H1 (cell line): ENCODE data around the gene FRMD4B. TPM values are rescaled to one million over a fixed set of nuclear protein-coding genes. Genes with fewer than 3 reads are reported as not detected.

Source experiments
- CTCF ChIA-PET: fragments of 300-600 bp; sonication (Branson Sonifier 250); formaldehyde crosslinking; loops from one replicate; lab custom pipeline; 2021; ENCODE audit not compliant: partially characterized antibody; lab: Charles Lee
- POLR2A ChIA-PET: fragments of 300-600 bp; sonication (Branson Sonifier 250); formaldehyde crosslinking; loops from one replicate; lab custom pipeline; 2021; ENCODE audit warnings: inconsistent platforms; ENCODE audit not compliant: partially characterized antibody; lab: Charles Lee
- DNase-seq, 2 experiments: peaks; one replicate each; pipeline versions ENCODE4 v3.0.0 to v3.0.0-alpha.2; 2010 to 2022; ENCODE audit warnings: low spot score in 2 of 2, low read depth in 1 of 2, mixed read lengths in 1 of 2
- FAIRE-seq: peaks from 2 replicates; lab custom pipeline; 2011; peaks lifted over from hg19 to GRCh38; lab: Jason Lieb, UNC
- H2AFZ ChIP-seq: 2 replicates; pipeline ENCODE4 v1.8.1; 2012; ENCODE audit warnings: low read length, inconsistent platforms
- H2AK5ac ChIP-seq: 2 replicates; pipeline ENCODE4 v1.6.1; 2013; ENCODE audit warnings: low read depth, low read length
- H2BK120ac ChIP-seq: replicated peaks from 2 replicates; pipeline ENCODE3; 2013; ENCODE audit warnings: low read depth, low read length, inconsistent platforms
- H2BK12ac ChIP-seq: 2 replicates; pipeline ENCODE4 v1.6.1; 2013; ENCODE audit warnings: low read depth, low read length
- H2BK15ac ChIP-seq: 2 replicates; pipeline ENCODE4 v1.6.1; 2013; ENCODE audit warnings: low read length
- H2BK20ac ChIP-seq: 2 replicates; pipeline ENCODE4 v1.6.1; 2013; ENCODE audit warnings: low read length
- H2BK5ac ChIP-seq: 2 replicates; pipeline ENCODE4 v1.6.1; 2013; ENCODE audit warnings: low read depth, low read length
- H3K14ac ChIP-seq: 2 replicates; pipeline ENCODE4 v1.6.1; 2013; ENCODE audit warnings: inconsistent platforms; ENCODE audit not compliant: insufficient read length
- H3K18ac ChIP-seq: 2 replicates; pipeline ENCODE4 v1.6.1; 2013; ENCODE audit warnings: low read length; ENCODE audit errors: extremely low read depth
- H3K23ac ChIP-seq: 2 replicates; pipeline ENCODE4 v1.6.1; 2013; ENCODE audit warnings: inconsistent platforms; ENCODE audit not compliant: insufficient read length
- H3K23me2 ChIP-seq: 2 replicates; pipeline ENCODE4 v1.6.1; 2013; ENCODE audit warnings: low read depth, low read length
- H3K27ac ChIP-seq: 2 replicates; pipeline ENCODE4 v1.6.1; 2011; ENCODE audit warnings: low read depth, low read length, inconsistent platforms
- H3K27me3 ChIP-seq, 4 experiments: replicated peaks in 1 of 4; 1 replicate in 1 of 4; 2 replicates in 3 of 4; pipeline versions ENCODE4 v1.6.1 to v1.8.1; 2011 to 2013; ENCODE audit warnings: low read length in 3 of 4, mild to moderate bottlenecking in 3 of 4, inconsistent platforms in 2 of 4, mixed read lengths in 2 of 4, moderate library complexity in 1 of 4; ENCODE audit not compliant: control insufficient read depth in 3 of 4, insufficient read depth in 3 of 4; ENCODE audit errors: extremely low read depth in 1 of 4
- H3K36me3 ChIP-seq, 4 experiments: 2 replicates each; pipeline versions ENCODE4 v1.6.1 to v1.8.1; 2011 to 2013; ENCODE audit warnings: mild to moderate bottlenecking in 4 of 4, low read length in 3 of 4, moderate library complexity in 2 of 4, control low read depth in 1 of 4, inconsistent platforms in 1 of 4; ENCODE audit not compliant: insufficient read depth in 4 of 4, control insufficient read depth in 2 of 4
- H3K4ac ChIP-seq: replicated peaks from 2 replicates; pipeline ENCODE3; 2013; ENCODE audit warnings: low read length, low read depth, mixed read lengths, inconsistent platforms; ENCODE audit not compliant: insufficient read length
- H3K4me1 ChIP-seq, 4 experiments: replicated peaks in 1 of 4; 1 replicate in 1 of 4; 2 replicates in 3 of 4; pipeline versions ENCODE4 v1.6.1 to v1.8.1; 2011 to 2013; ENCODE audit warnings: low read length in 3 of 4, inconsistent platforms in 2 of 4, mixed read lengths in 1 of 4; ENCODE audit not compliant: insufficient read depth in 4 of 4, control insufficient read depth in 3 of 4
- H3K4me2 ChIP-seq, 2 experiments: 2 replicates each; pipeline versions ENCODE4 v1.6.1 to v1.8.1; 2011 to 2013; ENCODE audit warnings: low read depth in 2 of 2, low read length in 2 of 2, control low read depth in 1 of 2, inconsistent platforms in 1 of 2, mild to moderate bottlenecking in 1 of 2; ENCODE audit not compliant: insufficient read depth in 1 of 2
- H3K4me3 ChIP-seq, 4 experiments: fragments of 200-600, 300-600 bp in 1 of 4; sonication (generic), shearing (Covaris generic), sonication (Bioruptor Twin) in 1 of 4; 2 replicates each; pipeline versions ENCODE4 v1.5.1 to v1.8.1; 2011 to 2016; ENCODE audit warnings: low read length in 4 of 4, low read depth in 3 of 4, control low read depth in 2 of 4, inconsistent platforms in 2 of 4, mild to moderate bottlenecking in 2 of 4, mixed read lengths in 1 of 4, moderate library complexity in 1 of 4; ENCODE audit not compliant: insufficient read depth in 2 of 4; ENCODE audit errors: extremely low read depth in 1 of 4
- H3K56ac ChIP-seq: replicated peaks from 2 replicates; pipeline ENCODE3; 2013; ENCODE audit warnings: low read depth, mild to moderate bottlenecking, mixed read lengths, low read length, inconsistent platforms; ENCODE audit not compliant: insufficient read length
- H3K79me1 ChIP-seq: 2 replicates; pipeline ENCODE4 v1.6.1; 2013; ENCODE audit warnings: low read depth, low read length, control low read depth
- H3K79me2 ChIP-seq, 2 experiments: 2 replicates each; pipeline versions ENCODE4 v1.6.1 to v1.8.1; 2012 to 2013; ENCODE audit warnings: low read length in 2 of 2, mild to moderate bottlenecking in 2 of 2, inconsistent platforms in 1 of 2; ENCODE audit not compliant: insufficient read depth in 2 of 2, control insufficient read depth in 1 of 2
- H3K9ac ChIP-seq, 4 experiments: replicated peaks in 1 of 4; 1 replicate in 1 of 4; 2 replicates in 3 of 4; pipeline versions ENCODE4 v1.6.1 to v1.8.1; 2011 to 2013; ENCODE audit warnings: low read depth in 3 of 4, low read length in 3 of 4, control low read depth in 2 of 4, mild to moderate bottlenecking in 2 of 4, moderate library complexity in 2 of 4, inconsistent platforms in 1 of 4; ENCODE audit errors: extremely low read depth in 1 of 4
- H3K9me3 ChIP-seq, 2 experiments: 2 replicates each; pipeline versions ENCODE4 v1.6.1 to v1.8.1; 2012 to 2013; ENCODE audit warnings: mild to moderate bottlenecking in 2 of 2, moderate library complexity in 2 of 2, control low read depth in 1 of 2, inconsistent platforms in 1 of 2, low read depth in 1 of 2, low read length in 1 of 2, mixed read lengths in 1 of 2; ENCODE audit not compliant: insufficient read depth in 2 of 2
- H4K20me1 ChIP-seq, 2 experiments: replicated peaks in 1 of 2; 2 replicates each; pipeline versions ENCODE3 to v1.8.1; 2011 to 2013; ENCODE audit warnings: inconsistent platforms in 2 of 2, low read length in 2 of 2, mild to moderate bottlenecking in 1 of 2; ENCODE audit not compliant: insufficient read depth in 2 of 2, control insufficient read depth in 1 of 2
- H4K5ac ChIP-seq: 2 replicates; pipeline ENCODE4 v1.6.1; 2013; ENCODE audit warnings: low read length, low read depth, mixed read lengths, inconsistent platforms; ENCODE audit not compliant: insufficient read length
- H4K8ac ChIP-seq: 2 replicates; pipeline ENCODE4 v1.8.0; 2013; ENCODE audit warnings: mild to moderate bottlenecking, moderate library complexity, low read length, inconsistent platforms; ENCODE audit not compliant: insufficient read depth; ENCODE audit errors: extremely low read depth
- H4K91ac ChIP-seq: replicated peaks from 2 replicates; pipeline ENCODE3; 2013; ENCODE audit warnings: low read length, mixed read lengths, inconsistent platforms; ENCODE audit not compliant: insufficient read length
- ATF2 ChIP-seq: IDR thresholded peaks from 2 replicates; pipeline ENCODE4 v1.6.1; 2012; ENCODE audit warnings: low read length, inconsistent platforms
- BRCA1 ChIP-seq: IDR thresholded peaks from 2 replicates; pipeline ENCODE4 v1.6.1; 2012; ENCODE audit warnings: low read depth, low read length, improper control_type of control experiment
- HDAC2 ChIP-seq, 2 experiments: fragments of 300-600 bp in 1 of 2; sonication (generic) in 1 of 2; IDR thresholded peaks; 2 replicates each; pipeline ENCODE4 v1.6.1; 2011 to 2012; ENCODE audit warnings: low read depth in 2 of 2, low read length in 2 of 2, mild to moderate bottlenecking in 2 of 2, moderate library complexity in 2 of 2, borderline replicate concordance in 1 of 2, inconsistent platforms in 1 of 2
- PHF8 ChIP-seq: fragments of 200-600 bp; sonication (generic); conservative IDR thresholded peaks from 2 replicates; pipeline ENCODE4 v1.7.1; 2012; ENCODE audit warnings: low read depth, mild to moderate bottlenecking, inconsistent platforms, low read length, moderate library complexity
- POLR2A ChIP-seq, 2 experiments: IDR thresholded peaks; 1 replicate in 1 of 2; 2 replicates in 1 of 2; pipeline ENCODE4 v1.6.1; 2011; ENCODE audit warnings: low read depth in 2 of 2, low read length in 2 of 2, mild to moderate bottlenecking in 2 of 2; ENCODE audit errors: control extremely low read depth in 1 of 2
- RXRA ChIP-seq: IDR thresholded peaks from 2 replicates; pipeline ENCODE4 v1.6.1; 2011; ENCODE audit warnings: low read depth, mild to moderate bottlenecking, low read length, moderate library complexity; ENCODE audit not compliant: insufficient read depth
- SP4 ChIP-seq: IDR thresholded peaks from 2 replicates; pipeline ENCODE4 v1.6.1; 2012; ENCODE audit warnings: low read length, inconsistent platforms
- WGBS, 2 experiments: shearing (Covaris generic) in 1 of 2; methylation state at CpG; one replicate each; pipeline versions ENCODE4 v1.1.6 to v1.1.7; 2013 to 2015; ENCODE audit warnings: low lambda C conversion rate in 2 of 2, mixed read lengths in 2 of 2, inconsistent platforms in 1 of 2, low coverage in 1 of 2, missing lambda C conversion rate in 1 of 2; ENCODE audit not compliant: insufficient replicate concordance in 2 of 2, insufficient coverage in 1 of 2, insufficient read length in 1 of 2; ENCODE audit errors: extremely low coverage in 1 of 2, missing lambda C conversion rate in 1 of 2; 5-methylcytosine and 5-hydroxymethylcytosine counted together
- polyA plus RNA-seq, 7 experiments: library from polyadenylated mRNA; depleted of rRNA in 3 of 7; stranded (reverse) in 5 of 7; unstranded in 2 of 7; fragments of >200 nt in 5 of 7; fragments of 200-250 nt in 2 of 7; gene quantifications; 1 replicate in 5 of 7; 2 replicates in 1 of 7; 4 replicates in 1 of 7; pipeline versions ENCODE4 v1.2.1 to v1.2.3, GENCODE V29; 2011 to 2013; ENCODE audit warnings: missing spikeins in 2 of 7, mixed read lengths in 2 of 7
- total RNA-seq: library from RNA; stranded (reverse); fragmentation: NEBNext Ultra II Directional; extraction: Animal tissue kit (Norgen Biotek cat#: 25700); gene quantifications from 2 replicates; pipeline ENCODE4 v1.2.1, GENCODE V29; 2021

Gene FRMD4B
- total and polyA plus RNA-seq, 2 of the 8 experiments (the other 6 are each of a cell fraction or from before 2014, with no cell fraction given): 2.7 to 7.2 TPM

GRCh38 chr3:69420781-69421520 lies 35.1 kb upstream of the FRMD4B start:
- H3K27me3 ChIP-seq: no peaks in the 10 kb centered on the region
- H3K18ac ChIP-seq: no peak overlapping the region
- no peaks in the 10 kb centered on the region; a peak in 1 of 7 replicates for H3K4me1 ChIP-seq
- no peaks in the 10 kb centered on the region for H3K9me3 ChIP-seq
- WGBS, 2 experiments: 75% methylated on average over 5 of the region's 5 CpGs; no CpG with 5 or more reads in 1 of the 2 experiments
- no peak overlapping the region for H4K91ac ChIP-seq
- no peak overlapping the region for H3K4me2 ChIP-seq
- FAIRE-seq (no peak), DNase-seq (no peak)
- no peaks in the 10 kb centered on the region for H3K23me2 ChIP-seq
- no peak overlapping the region for H4K5ac ChIP-seq
- no peaks in the 10 kb centered on the region for H3K36me3 ChIP-seq
- H4K20me1 ChIP-seq: no peaks in the 10 kb centered on the region
- H3K79me2 ChIP-seq: no peaks in the 10 kb centered on the region
- H2BK5ac ChIP-seq: no peak overlapping the region
- no peak overlapping the region for H3K27ac ChIP-seq
- H2AK5ac ChIP-seq: no peak overlapping the region
- no peak overlapping the region for H3K23ac ChIP-seq
- no peak overlapping the region for H2AFZ ChIP-seq
- H3K4ac ChIP-seq: no peak overlapping the region
- peak overlapping the region; percentile 9; the same call in 1 of the 2 replicates for H4K8ac ChIP-seq
- no peak overlapping the region for H3K9ac ChIP-seq
- no peak overlapping the region for H3K14ac ChIP-seq
- POLR2A ChIA-PET: no interaction called here
- no peak overlapping the region for H3K56ac ChIP-seq
- H2BK15ac ChIP-seq: no peak overlapping the region
- CTCF ChIA-PET: interaction anchor here (1.1 to 8.1 kb wide), 4 partner anchors 11 to 259 kb away, joined by 3 to 94 read pairs (median 52); no protein-coding TSS in a partner anchor
- H3K4me3 ChIP-seq: no peak overlapping the region
- no peaks in the 10 kb centered on the region for H3K79me1 ChIP-seq
- H2BK12ac ChIP-seq: no peak overlapping the region
- H2BK20ac ChIP-seq: no peak overlapping the region
- no peak overlapping the region for H2BK120ac ChIP-seq
- TF ChIP-seq POLR2A (IDR thresholded peaks at IDR 0.05; ENCODE audit: control extremely low read depth in 1 of 2, low read depth in 2 of 2, low read length in 2 of 2) (no peak), RXRA (no peak), BRCA1 (no peak), HDAC2 (IDR thresholded peaks at IDR 0.05; ENCODE audit: borderline replicate concordance in 1 of 2, low read depth in 2 of 2, low read length in 2 of 2) (no peak), ATF2 (no peak), PHF8 (no peak), SP4 (no peak)
